Measurements from ENCODE around the gene LHFPL3. TPM values are rescaled to one million over a fixed set of nuclear protein-coding genes. Genes with fewer than 3 reads are reported as not detected.

LHFPL3 gene
- total RNA-seq, 4 donors from 2014 or later, result not detected

- intact Hi-C loops (cut with DNase I), result no loop called here
- no peak for DNase-seq
- Histone ChIP-seq H3K27me3 (no peaks in the 10 kb centered on the region), H3K4me3 (no peak overlapping the region), H3K36me3 (no peaks in the 10 kb centered on the region), H3K27ac (no peak overlapping the region), H3K4me1 (no peaks in the 10 kb centered on the region), H3K9me3 (no peaks in the 10 kb centered on the region)
- WGBS, 2 donors, result 39 to 46% methylated on average over 3 of the region's 3 CpGs
- no peak for TF ChIP-seq CTCF (IDR thresholded peaks at IDR 0.05)
- no peak for TF ChIP-seq POLR2A (IDR thresholded peaks at IDR 0.05)
Measured at GRCh38 chr7:104412911-104413310, 84.5 kb downstream of the LHFPL3 start.

- no peak overlapping the region for H3K27ac ChIP-seq
- no peaks in the 10 kb centered on the region for H3K27me3 ChIP-seq
- no peak overlapping the region for H3K4me3 ChIP-seq
- no peaks in the 10 kb centered on the region for H3K4me1 ChIP-seq
- no peaks in the 10 kb centered on the region for H3K36me3 ChIP-seq
- TF ChIP-seq CTCF (IDR thresholded peaks at IDR 0.05), result no peak
- no peak for TF ChIP-seq POLR2A (IDR thresholded peaks at IDR 0.05)
- intact Hi-C loops (cut with DNase I), result no loop called here
- 64 to 70% methylated on average over 4 of the region's 4 CpGs for WGBS, 2 donors
- DNase-seq, result no peak
- no peaks in the 10 kb centered on the region for H3K9me3 ChIP-seq
Measured at GRCh38 chr7:104414216-104414615, 85.8 kb downstream of the LHFPL3 start.

- no peak overlapping the region for H3K4me3 ChIP-seq
- no peaks in the 10 kb centered on the region for H3K9me3 ChIP-seq
- DNase-seq, result no peak
- no peaks in the 10 kb centered on the region for H3K4me1 ChIP-seq
- no peaks in the 10 kb centered on the region for H3K36me3 ChIP-seq
- intact Hi-C loops (cut with DNase I), result no loop called here
- H3K27ac ChIP-seq, result no peak overlapping the region
- TF ChIP-seq POLR2A (IDR thresholded peaks at IDR 0.05), result no peak
- no peak for TF ChIP-seq CTCF (IDR thresholded peaks at IDR 0.05)
- H3K27me3 ChIP-seq, result no peaks in the 10 kb centered on the region
- 52 to 53% methylated on average over 2 of the region's 2 CpGs for WGBS, 2 donors
Measured at GRCh38 chr7:104415700-104416099, 87.3 kb downstream of the LHFPL3 start.

GRCh38 chr7:104416866-104417393 lies 88.5 kb downstream of the LHFPL3 start:
- DNase-seq, result no peak
- no peaks in the 10 kb centered on the region for H3K9me3 ChIP-seq
- WGBS, 2 donors, result 73 to 77% methylated on average over 6 of the region's 6 CpGs
- H3K27ac ChIP-seq, result no peak overlapping the region
- no peaks in the 10 kb centered on the region for H3K36me3 ChIP-seq
- no peaks in the 10 kb centered on the region for H3K4me1 ChIP-seq
- TF ChIP-seq POLR2A (IDR thresholded peaks at IDR 0.05) (no peak), CTCF (IDR thresholded peaks at IDR 0.05) (no peak)
- H3K27me3 ChIP-seq, result no peaks in the 10 kb centered on the region
- no peak overlapping the region for H3K4me3 ChIP-seq
- intact Hi-C loops (cut with DNase I), result no loop called here

- Histone ChIP-seq H3K4me1 (no peaks in the 10 kb centered on the region), H3K9me3 (no peaks in the 10 kb centered on the region), H3K27ac (no peak overlapping the region), H3K36me3 (no peaks in the 10 kb centered on the region), H3K4me3 (no peak overlapping the region), H3K27me3 (no peaks in the 10 kb centered on the region)
- no peak for TF ChIP-seq POLR2A (IDR thresholded peaks at IDR 0.05)
- TF ChIP-seq CTCF (IDR thresholded peaks at IDR 0.05), result no peak
- no peak for DNase-seq
- 62 to 88% methylated on average over 1 of the region's 1 CpG for WGBS, 2 donors
- intact Hi-C loops (cut with DNase I), result no loop called here
Measured at GRCh38 chr7:104431930-104432329, 103.5 kb downstream of the LHFPL3 start.

Data from esophagus squamous epithelium (tissue), 5 donors.